GM18517 (cell line): ENCODE data around the gene DNMT3A.

Experiments used
- ATAC-seq: cut with Tn5 transposase; IDR thresholded peaks from one replicate; pipeline ENCODE4 v1.9.1; 2021; ENCODE audit warnings: mild to moderate bottlenecking, moderate library complexity; ENCODE audit not compliant: unreplicated experiment

Gene DNMT3A

GRCh38 chr2:25328152-25329085 lies 13.3 kb downstream of the DNMT3A start:
- ATAC-seq, result no peak

- no peak for ATAC-seq
Measured at GRCh38 chr2:25326326-25327013, 15.3 kb downstream of the DNMT3A start.

GRCh38 chr2:25324905-25325592 lies 16.7 kb downstream of the DNMT3A start:
- ATAC-seq, result no peak

GRCh38 chr2:25324251-25324650 lies 17.5 kb downstream of the DNMT3A start:
- ATAC-seq, result no peak

GRCh38 chr2:25323610-25324189 lies 18.0 kb downstream of the DNMT3A start:
- no peak for ATAC-seq

GRCh38 chr2:25323042-25323514 lies 18.6 kb downstream of the DNMT3A start:
- ATAC-seq, result no peak

GRCh38 chr2:25322312-25322711 lies 19.4 kb downstream of the DNMT3A start:
- ATAC-seq, result no peak

GRCh38 chr2:25320077-25320476 lies 21.6 kb downstream of the DNMT3A start:
- no peak for ATAC-seq

GRCh38 chr2:25316101-25316500 lies 25.6 kb downstream of the DNMT3A start:
- ATAC-seq, result no peak

GRCh38 chr2:25315316-25315680 lies 26.4 kb downstream of the DNMT3A start:
- no peak for ATAC-seq

- ATAC-seq, result no peak
Measured at GRCh38 chr2:25314514-25315315, 27.0 kb downstream of the DNMT3A start.

- no peak for ATAC-seq
Measured at GRCh38 chr2:25313711-25314513, 27.8 kb downstream of the DNMT3A start.

- no peak for ATAC-seq
Measured at GRCh38 chr2:25312958-25313710, 28.6 kb downstream of the DNMT3A start.

- ATAC-seq, result no peak
Measured at GRCh38 chr2:25311865-25312575, 29.7 kb downstream of the DNMT3A start.

GRCh38 chr2:25310965-25311864 lies 30.5 kb downstream of the DNMT3A start:
- no peak for ATAC-seq

GRCh38 chr2:25310709-25310964 lies 31.1 kb downstream of the DNMT3A start:
- ATAC-seq, result no peak

- ATAC-seq, result no peak
Measured at GRCh38 chr2:25309402-25309801, 32.3 kb downstream of the DNMT3A start.
